IMR-90 (cell line): Measurements from ENCODE around the gene MFAP1. TPM values are rescaled to one million over a fixed set of nuclear protein-coding genes. Genes with fewer than 3 reads are reported as not detected.

Experiments
- ATAC-seq: fragments of 200-7000 bp; cut with Tn5 transposase; 2 replicates; pipeline ENCODE4 v1.9.1; 2020; ENCODE audit warnings: low read depth, mild to moderate bottlenecking, moderate library complexity
- BruUV-seq: library from RNA; stranded (reverse); fragments of 400-500 nt; replicated peaks from 2 replicates; lab custom pipeline; 2021; lab: Mats Ljungman, UMichigan
- CTCF ChIA-PET: fragments of 300-600 bp; formaldehyde crosslinking; extraction: SDS; loops from one replicate; lab custom pipeline; 2021; ENCODE audit warnings: antibody characterized with exemption; lab: Yijun Ruan, JAX
- POLR2A ChIA-PET: fragments of 300-600 bp; sonication (Branson Sonifier 250); formaldehyde crosslinking; loops from one replicate; lab custom pipeline; 2022; ENCODE audit warnings: antibody characterized with exemption; ENCODE audit not compliant: unreplicated experiment; lab: Charles Lee
- DNase-seq: peaks from one replicate; pipeline ENCODE4 v3.0.0; 2013
- H2AFZ ChIP-seq: replicated peaks from 2 replicates; pipeline ENCODE3; 2013; ENCODE audit warnings: low read length, mild to moderate bottlenecking; ENCODE audit not compliant: poor library complexity
- H2AK5ac ChIP-seq: 2 replicates; pipeline ENCODE4 v1.6.1; 2013; ENCODE audit warnings: low read depth, low read length, inconsistent platforms
- H2AK9ac ChIP-seq: replicated peaks from 2 replicates; pipeline ENCODE3; 2013; ENCODE audit warnings: mild to moderate bottlenecking, low read depth, low read length, moderate library complexity; ENCODE audit not compliant: poor library complexity
- H2BK120ac ChIP-seq: 2 replicates; pipeline ENCODE4 v1.6.1; 2013; ENCODE audit warnings: low read depth, low read length, inconsistent platforms
- H2BK15ac ChIP-seq: 3 replicates; pipeline ENCODE4 v1.6.1; 2013; ENCODE audit warnings: low read depth, low read length, inconsistent platforms
- H2BK20ac ChIP-seq: 2 replicates; pipeline ENCODE4 v1.6.1; 2013; ENCODE audit warnings: low read depth, mild to moderate bottlenecking, inconsistent platforms, low read length, moderate library complexity
- H2BK5ac ChIP-seq: 2 replicates; pipeline ENCODE4 v1.6.1; 2013; ENCODE audit warnings: mild to moderate bottlenecking, low read depth, low read length, inconsistent platforms; ENCODE audit not compliant: poor library complexity, severe bottlenecking
- H3K14ac ChIP-seq: replicated peaks from 2 replicates; pipeline ENCODE4 v1.6.1; 2013; ENCODE audit warnings: low read depth, low read length, inconsistent platforms
- H3K18ac ChIP-seq: 2 replicates; pipeline ENCODE4 v1.6.1; 2013; ENCODE audit warnings: low read depth, low read length, control low read depth
- H3K23ac ChIP-seq: 2 replicates; pipeline ENCODE4 v1.6.1; 2013; ENCODE audit warnings: low read depth, low read length, inconsistent platforms
- H3K27ac ChIP-seq: 2 replicates; pipeline ENCODE4 v1.5.1; 2013; ENCODE audit warnings: mild to moderate bottlenecking, control low read depth, low read length; ENCODE audit not compliant: insufficient read depth
- H3K27me3 ChIP-seq: 2 replicates; pipeline ENCODE4 v1.6.1; 2013; ENCODE audit warnings: low read length; ENCODE audit not compliant: control insufficient read depth, insufficient read depth
- H3K36me3 ChIP-seq: 2 replicates; pipeline ENCODE4 v1.6.1; 2013; ENCODE audit warnings: low read length, mixed read lengths; ENCODE audit not compliant: control insufficient read depth, insufficient read depth
- H3K4ac ChIP-seq: 2 replicates; pipeline ENCODE4 v1.6.1; 2013; ENCODE audit warnings: low read depth, low read length, inconsistent platforms
- H3K4me1 ChIP-seq: 2 replicates; pipeline ENCODE4 v1.6.1; 2013; ENCODE audit warnings: low read length, mixed read lengths; ENCODE audit not compliant: control insufficient read depth, insufficient read depth
- H3K4me2 ChIP-seq: 2 replicates; pipeline ENCODE4 v1.6.1; 2013; ENCODE audit warnings: low read depth, mild to moderate bottlenecking, control low read depth, low read length, moderate library complexity
- H3K4me3 ChIP-seq: 2 replicates; pipeline ENCODE4 v1.5.1; 2013; ENCODE audit warnings: low read depth, mild to moderate bottlenecking, control low read depth, low read length, moderate library complexity; ENCODE audit not compliant: insufficient read depth
- H3K56ac ChIP-seq: 2 replicates; pipeline ENCODE4 v1.6.1; 2013; ENCODE audit warnings: low read length, inconsistent platforms; ENCODE audit not compliant: insufficient read depth; ENCODE audit errors: extremely low read depth
- H3K79me1 ChIP-seq, 2 experiments: 2 replicates each; pipeline ENCODE4 v1.6.1; 2013; ENCODE audit warnings: low read length in 2 of 2, inconsistent platforms in 1 of 2, low read depth in 1 of 2
- H3K9ac ChIP-seq: 2 replicates; pipeline ENCODE4 v1.6.1; 2013; ENCODE audit warnings: low read depth, low read length, control low read depth
- H3K9me1 ChIP-seq: 2 replicates; pipeline ENCODE4 v1.6.1; 2013; ENCODE audit warnings: low read length, inconsistent platforms; ENCODE audit not compliant: insufficient read depth
- H3K9me3 ChIP-seq: 2 replicates; pipeline ENCODE4 v1.6.1; 2013; ENCODE audit warnings: low read length; ENCODE audit not compliant: control insufficient read depth, insufficient read depth
- H4K20me1 ChIP-seq: 2 replicates; pipeline ENCODE4 v1.6.1; 2013; ENCODE audit warnings: low read length, inconsistent platforms; ENCODE audit not compliant: insufficient read depth
- H4K5ac ChIP-seq: 2 replicates; pipeline ENCODE4 v1.6.1; 2013; ENCODE audit warnings: mild to moderate bottlenecking, low read depth, low read length, control low read depth
- H4K8ac ChIP-seq, 2 experiments: 2 replicates each; pipeline ENCODE4 v1.6.1; 2013; ENCODE audit warnings: low read depth in 2 of 2, low read length in 2 of 2, control low read depth in 1 of 2, inconsistent platforms in 1 of 2
- H4K91ac ChIP-seq: 2 replicates; pipeline ENCODE4 v1.6.1; 2013; ENCODE audit warnings: low read depth, low read length, inconsistent platforms; ENCODE audit not compliant: insufficient read depth
- BHLHE40 ChIP-seq: fragments of 150-350 bp; IDR thresholded peaks from 2 replicates; pipeline ENCODE4 v1.6.1; 2016; ENCODE audit warnings: mild to moderate bottlenecking, low read depth, low read length
- CEBPB ChIP-seq: IDR thresholded peaks from 2 replicates; pipeline ENCODE4 v1.6.1; 2012; ENCODE audit warnings: low read depth, low read length, improper control_type of control experiment
- CHD1 ChIP-seq: IDR thresholded peaks from 2 replicates; pipeline ENCODE4 v1.6.1; 2012; ENCODE audit warnings: low read depth, low read length, improper control_type of control experiment
- CTCF ChIP-seq: conservative IDR thresholded peaks from 2 replicates; pipeline ENCODE4 v1.5.1; 2012; ENCODE audit warnings: mild to moderate bottlenecking, low read depth, low read length, improper control_type of control experiment
- ELK1 ChIP-seq: fragments of 150-350 bp; IDR thresholded peaks from 2 replicates; pipeline ENCODE4 v1.6.1; 2016; ENCODE audit warnings: low read depth, mild to moderate bottlenecking, low read length, moderate library complexity, borderline replicate concordance
- FOS ChIP-seq: fragments of 150-350 bp; IDR thresholded peaks from 2 replicates; pipeline ENCODE4 v1.6.1; 2016; ENCODE audit warnings: low read depth, low read length
- MAFK ChIP-seq: IDR thresholded peaks from 2 replicates; pipeline ENCODE4 v1.6.1; 2012; ENCODE audit warnings: low read depth, low read length, improper control_type of control experiment
- MAZ ChIP-seq: IDR thresholded peaks from 2 replicates; pipeline ENCODE4 v1.6.1; 2012; ENCODE audit warnings: low read depth, mild to moderate bottlenecking, low read length, improper control_type of control experiment, moderate library complexity, borderline replicate concordance
- MXI1 ChIP-seq: IDR thresholded peaks from 2 replicates; pipeline ENCODE4 v1.6.1; 2012; ENCODE audit warnings: low read depth, mild to moderate bottlenecking, low read length, moderate library complexity, borderline replicate concordance
- NFE2L2 ChIP-seq: fragments of 150-350 bp; IDR thresholded peaks from 2 replicates; pipeline ENCODE4 v1.6.1; 2016; ENCODE audit warnings: low read depth, mild to moderate bottlenecking, low read length
- POLR2A ChIP-seq: IDR thresholded peaks from 2 replicates; pipeline ENCODE4 v1.6.1; 2012; ENCODE audit warnings: mild to moderate bottlenecking, low read depth, low read length
- RAD21 ChIP-seq: IDR thresholded peaks from 2 replicates; pipeline ENCODE4 v1.6.1; 2012; ENCODE audit warnings: low read length, improper control_type of control experiment
- RCOR1 ChIP-seq: IDR thresholded peaks from 2 replicates; pipeline ENCODE4 v1.6.1; 2012; ENCODE audit warnings: mild to moderate bottlenecking, low read length, improper control_type of control experiment; ENCODE audit not compliant: insufficient replicate concordance
- RFX5 ChIP-seq: IDR thresholded peaks from 2 replicates; pipeline ENCODE4 v1.8.0; 2012; ENCODE audit warnings: low read depth, mild to moderate bottlenecking, low read length, moderate library complexity
- SMC3 ChIP-seq: fragments of 150-350 bp; IDR thresholded peaks from 2 replicates; pipeline ENCODE4 v1.6.1; 2016; ENCODE audit warnings: low read depth, mild to moderate bottlenecking, antibody characterized with exemption, low read length, moderate library complexity
- USF2 ChIP-seq: fragments of 150-350 bp; IDR thresholded peaks from 2 replicates; pipeline ENCODE4 v1.6.1; 2017; ENCODE audit warnings: mild to moderate bottlenecking, antibody characterized with exemption, low read length, low read depth
- WGBS, 2 experiments: methylation state at CpG; one replicate each; pipeline versions ENCODE4 v1.1.5 to v1.1.7; 2013; ENCODE audit warnings: missing lambda C conversion rate in 2 of 2; ENCODE audit not compliant: insufficient read length in 1 of 2; ENCODE audit errors: extremely low coverage in 2 of 2; 5-methylcytosine and 5-hydroxymethylcytosine counted together
- dilution Hi-C: fragments of 300-500 bp; cut with HindIII; formaldehyde crosslinking; loops from one replicate; pipeline ENCODE4 v1.14.3; 2018; ENCODE audit warnings: low sequenced_read_pairs; ENCODE audit not compliant: unreplicated experiment
- in situ Hi-C: fragments of 300-500 bp; cut with MboI; formaldehyde crosslinking; loops from 3 replicates; pipeline ENCODE4 v1.14.3; 2019; ENCODE audit warnings: low sequenced_read_pairs, inconsistent platforms, mixed read lengths
- intact Hi-C: fragments of 100-400 bp; cut with micrococcal nuclease; formaldehyde crosslinking; loops from 2 replicates; pipeline ENCODE4 v1.10.0; 2022
- polyA plus RNA-seq, 3 experiments: library from polyadenylated mRNA; depleted of rRNA; stranded (reverse); fragments of >200 nt; gene quantifications; 2 replicates each; pipeline ENCODE4 v1.2.3, GENCODE V29; 2012; ENCODE audit warnings: low replicate concordance in 1 of 3
- total RNA-seq: library from RNA; depleted of rRNA; stranded (reverse); fragments of >200 nt; gene quantifications from 2 replicates; pipeline ENCODE4 v1.2.3, GENCODE V29; 2012

Gene MFAP1
- total and polyA plus RNA-seq, 2 of the 4 experiments (the other 2 are of a cell fraction): 21.6 to 28.5 TPM

- Histone ChIP-seq H3K4me2 (no peak overlapping the region), H3K9ac (no peak overlapping the region), H2AK5ac (no peak overlapping the region), H3K56ac (no peak overlapping the region), H3K27me3 (no peaks in the 10 kb centered on the region), H3K79me1 (peaks cover 15 to 22% of the 10 kb centered on the region in 2 experiments; a peak in 3 of 4 replicates), H4K5ac (no peak overlapping the region), H2AFZ (no peak overlapping the region), H2BK15ac (no peak overlapping the region), H3K9me3 (no peaks in the 10 kb centered on the region), H4K91ac (no peak overlapping the region), H4K20me1 (peaks cover 5% of the 10 kb centered on the region; the same call in 1 of the 2 replicates), H3K9me1 (no peaks in the 10 kb centered on the region), H4K8ac (no peak overlapping the region), H2AK9ac (no peak overlapping the region), H2BK120ac (no peak overlapping the region), H3K27ac (no peak overlapping the region), H3K14ac (no peak overlapping the region), H3K4ac (no peak overlapping the region), H3K4me1 (no peaks in the 10 kb centered on the region), H3K36me3 (peaks cover 44% of the 10 kb centered on the region), H3K18ac (no peak overlapping the region), H2BK20ac (no peak overlapping the region), H3K23ac (no peak overlapping the region), H3K4me3 (no peak overlapping the region), H2BK5ac (no peak overlapping the region)
- ChIA-PET POLR2A (no interaction called here), CTCF (no interaction called here)
- dilution Hi-C loops (no loop called here), in situ Hi-C loops (no loop called here), intact Hi-C loops (loop anchor here (10.0 kb wide), 2 partner anchors 255 to 325 kb away; partner anchors contain the start of gene MAP1A)
- DNase-seq (peak; percentile 64), ATAC-seq (peak; percentile 94)
- WGBS, 2 experiments: no CpG with 5 or more reads among the region's 5 CpGs
- no TSS peak for BruUV-seq
- TF ChIP-seq MAFK: no peak
- TF ChIP-seq BHLHE40: no peak
- no peak for TF ChIP-seq ELK1
- no peak for TF ChIP-seq MAZ
- peak; percentile 48 for TF ChIP-seq SMC3
- TF ChIP-seq USF2: no peak
- no peak for TF ChIP-seq FOS
- no peak for TF ChIP-seq CEBPB
- TF ChIP-seq CTCF: peak; percentile 81
- TF ChIP-seq MXI1: no peak
- no peak for TF ChIP-seq RCOR1
- TF ChIP-seq RAD21: peak; percentile 52
- no peak for TF ChIP-seq POLR2A
- TF ChIP-seq NFE2L2: no peak
- no peak for TF ChIP-seq CHD1
- TF ChIP-seq RFX5: no peak
Observed at GRCh38 chr15:43769584-43770228, 54.8 kb downstream of the MFAP1 start.
